Liver (tissue), 9 donors: ENCODE results near the gene NAPSA. TPM values are rescaled to one million over a fixed set of nuclear protein-coding genes. Genes with fewer than 3 reads are reported as not detected.

Experiments used
- DNase-seq: peaks from one replicate; pipeline ENCODE4 v3.0.0-alpha.2; 2017; ENCODE audit warnings: low spot score
- H3K27ac ChIP-seq, 2 donors: one replicate each; pipeline ENCODE4 v1.7.0; 2013; ENCODE audit warnings: inconsistent platforms in 2 of 2, low read length in 2 of 2, control low read depth in 1 of 2, low read depth in 1 of 2, mild to moderate bottlenecking in 1 of 2
- H3K27me3 ChIP-seq, 4 donors: one replicate each; pipeline versions ENCODE4 v1.6.1 to v1.7.0; 2013; ENCODE audit warnings: low read length in 3 of 4, inconsistent platforms in 1 of 4, mild to moderate bottlenecking in 1 of 4, moderate library complexity in 1 of 4; ENCODE audit not compliant: control insufficient read depth in 4 of 4, insufficient read depth in 4 of 4
- H3K36me3 ChIP-seq, 4 donors: one replicate each; pipeline versions ENCODE4 v1.6.1 to v1.7.0; 2013; ENCODE audit warnings: low read length in 3 of 4, mild to moderate bottlenecking in 3 of 4, low read depth in 1 of 4, moderate library complexity in 1 of 4; ENCODE audit not compliant: control insufficient read depth in 4 of 4, insufficient read depth in 3 of 4
- H3K4me1 ChIP-seq, 4 donors: one replicate each; pipeline versions ENCODE4 v1.6.1 to v1.7.0; 2013; ENCODE audit warnings: low read length in 3 of 4, mild to moderate bottlenecking in 3 of 4, moderate library complexity in 1 of 4; ENCODE audit not compliant: control insufficient read depth in 4 of 4, insufficient read depth in 4 of 4
- H3K4me3 ChIP-seq, 3 donors: one replicate each; pipeline versions ENCODE4 v1.6.1 to v1.7.0; 2013; ENCODE audit warnings: low read length in 3 of 3, control low read depth in 1 of 3, low read depth in 1 of 3, mild to moderate bottlenecking in 1 of 3
- H3K9ac ChIP-seq, 2 donors: one replicate each; pipeline ENCODE4 v1.7.0; 2013; ENCODE audit warnings: low read length in 2 of 2, mild to moderate bottlenecking in 2 of 2, moderate library complexity in 2 of 2, control low read depth in 1 of 2, low read depth in 1 of 2
- H3K9me3 ChIP-seq, 4 donors: one replicate each; pipeline versions ENCODE4 v1.6.1 to v1.7.0; 2013; ENCODE audit warnings: low read length in 3 of 4; ENCODE audit not compliant: control insufficient read depth in 4 of 4
- ATF3 ChIP-seq: IDR thresholded peaks from 2 replicates; pipeline ENCODE4 v1.6.1; 2016; ENCODE audit warnings: antibody characterized with exemption
- CTCF ChIP-seq: fragments of 150-350 bp; IDR thresholded peaks from 2 replicates; pipeline ENCODE4 v1.5.1; 2017; ENCODE audit warnings: improper control_type of control experiment, low read depth, low read length; ENCODE audit not compliant: missing input control
- EGR1 ChIP-seq, 2 donors: IDR thresholded peaks; 2 replicates each; pipeline ENCODE4 v1.6.1; 2016 to 2018; ENCODE audit warnings: antibody characterized with exemption in 2 of 2, low read depth in 2 of 2
- GABPA ChIP-seq, 2 donors: IDR thresholded peaks in 1 of 2; conservative IDR thresholded peaks in 1 of 2; 2 replicates each; pipeline ENCODE4 v1.6.1; 2016; ENCODE audit warnings: antibody characterized with exemption in 2 of 2, mild to moderate bottlenecking in 1 of 2, moderate library complexity in 1 of 2
- HNF4G ChIP-seq: IDR thresholded peaks from 2 replicates; pipeline ENCODE4 v1.6.1; 2016; ENCODE audit warnings: antibody characterized with exemption
- JUND ChIP-seq, 2 donors: IDR thresholded peaks; 2 replicates each; pipeline ENCODE4 v1.6.1; 2016; ENCODE audit warnings: antibody characterized with exemption in 2 of 2
- MAX ChIP-seq: IDR thresholded peaks from 2 replicates; pipeline ENCODE4 v1.6.1; 2016; ENCODE audit warnings: antibody characterized with exemption
- RAD21 ChIP-seq, 2 donors: IDR thresholded peaks; 2 replicates each; pipeline ENCODE4 v1.6.1; 2016; ENCODE audit warnings: antibody characterized with exemption in 2 of 2, mild to moderate bottlenecking in 2 of 2
- REST ChIP-seq: IDR thresholded peaks from 2 replicates; pipeline ENCODE4 v1.6.1; 2016; ENCODE audit warnings: antibody characterized with exemption, mild to moderate bottlenecking
- RXRA ChIP-seq, 2 donors: IDR thresholded peaks; 2 replicates each; pipeline ENCODE4 v1.6.1; 2017 to 2018; ENCODE audit warnings: antibody characterized with exemption in 2 of 2, mild to moderate bottlenecking in 1 of 2
- SP1 ChIP-seq: IDR thresholded peaks from 2 replicates; pipeline ENCODE4 v1.6.1; 2018; ENCODE audit warnings: antibody characterized with exemption, mild to moderate bottlenecking
- YY1 ChIP-seq: IDR thresholded peaks from 2 replicates; pipeline ENCODE4 v1.6.1; 2016; ENCODE audit warnings: antibody characterized with exemption, mild to moderate bottlenecking
- ZBTB33 ChIP-seq: IDR thresholded peaks from 2 replicates; pipeline ENCODE4 v1.6.1; 2016; ENCODE audit warnings: antibody characterized with exemption
- WGBS: extraction: QIAGEN DNeasy Blood & Tissue Kit; methylation state at CpG from one replicate; pipeline ENCODE4 v1.1.7; 2013; 5-methylcytosine and 5-hydroxymethylcytosine counted together
- polyA plus RNA-seq, 2 donors: library from polyadenylated mRNA; stranded (reverse) in 1 of 2; unstranded in 1 of 2; fragments of 200-250 nt in 1 of 2; fragments of >200 nt in 1 of 2; fragmentation: Nextera tagmentation in 1 of 2; extraction: Ambion mirVana in 1 of 2; gene quantifications; one replicate each; pipeline versions ENCODE4 v1.2.1 to v1.2.3, GENCODE V29; 2013 to 2015
- total RNA-seq, 2 donors: library from RNA; depleted of rRNA; stranded (reverse); fragments of >200 nt; gene quantifications; one replicate each; pipeline ENCODE4 v1.2.3, GENCODE V29; 2014
- donor health status: healthy.
- donor health status: healthy.
- donor health status: healthy.
- donor health status: healthy.
- donor health status: healthy.

The NAPSA gene
- total and polyA plus RNA-seq, 4 donors = 0.28 to 0.74 (median 0.54) TPM

- 95% methylated on average over 12 of the region's 12 CpGs for WGBS
- no peak overlapping the region for H3K9ac ChIP-seq
- no peaks in the 10 kb centered on the region for H3K9me3 ChIP-seq
- TF ChIP-seq ZBTB33 = no peak
- no peak for TF ChIP-seq CTCF
- TF ChIP-seq ATF3 = no peak
- TF ChIP-seq HNF4G = no peak
- no peak for TF ChIP-seq GABPA (IDR thresholded peaks at IDR 0.05 in 1 of 2, conservative IDR thresholded peaks at IDR 0.05 in 1 of 2)
- TF ChIP-seq RXRA (IDR thresholded peaks at IDR 0.05) = no peak
- no peak for TF ChIP-seq EGR1 (IDR thresholded peaks at IDR 0.05; ENCODE audit: low read depth in 2 of 2)
- TF ChIP-seq SP1 = no peak
- no peak for TF ChIP-seq MAX
- TF ChIP-seq YY1 = no peak
- no peak for TF ChIP-seq JUND (IDR thresholded peaks at IDR 0.05)
- no peak for TF ChIP-seq REST
- TF ChIP-seq RAD21 (IDR thresholded peaks at IDR 0.05) = no peak
- H3K27ac ChIP-seq = no peak overlapping the region
- DNase-seq = no peak
- no peaks in the 10 kb centered on the region for H3K27me3 ChIP-seq
- peaks cover 9 to 37% (median 20%) of the 10 kb centered on the region in 4 donors for H3K4me1 ChIP-seq
- H3K4me3 ChIP-seq = no peak overlapping the region
- H3K36me3 ChIP-seq = no peaks in the 10 kb centered on the region
Measured at GRCh38 chr19:50334741-50335421, 30.6 kb downstream of the NAPSA start.
